Thoracic aorta (tissue), 2 donors: ENCODE data around the gene CD200. TPM values are rescaled to one million over a fixed set of nuclear protein-coding genes. Genes with fewer than 3 reads are reported as not detected.

Source experiments
- ATAC-seq: fragments of 150-250 bp; one replicate; pipeline ENCODE4 v1.8.0; 2017; ENCODE audit warnings: low read depth; ENCODE audit not compliant: insufficient number of reproducible peaks, low FRiP score
- DNase-seq: peaks from one replicate; pipeline ENCODE4 v3.0.0-alpha.2; 2020; ENCODE audit warnings: low spot score
- H3K27ac ChIP-seq, 2 donors: fragments of 200-600 bp; sonication (generic); 1 replicate in 1 of 2; 2 replicates in 1 of 2; pipeline ENCODE4 v1.5.1; 2016; ENCODE audit warnings: mild to moderate bottlenecking in 2 of 2, moderate library complexity in 2 of 2
- H3K27me3 ChIP-seq: fragments of 200-600 bp; sonication (generic); replicated peaks from 2 replicates; pipeline ENCODE4 v1.6.0; 2016; ENCODE audit warnings: mild to moderate bottlenecking; ENCODE audit not compliant: insufficient read depth
- H3K36me3 ChIP-seq: fragments of 200-600 bp; sonication (generic); one replicate; pipeline ENCODE4 v1.5.1; 2016
- H3K4me1 ChIP-seq, 2 donors: fragments of 200-600 bp; sonication (generic); 1 replicate in 1 of 2; 2 replicates in 1 of 2; pipeline versions ENCODE4 v1.5.1 to v1.6.0; 2016; ENCODE audit warnings: low read depth in 2 of 2, mild to moderate bottlenecking in 1 of 2; ENCODE audit not compliant: control insufficient read depth in 1 of 2
- H3K4me3 ChIP-seq: fragments of 200-600 bp; sonication (generic); 2 replicates; pipeline ENCODE4 v1.5.1; 2016; ENCODE audit warnings: mild to moderate bottlenecking
- H3K9me3 ChIP-seq: fragments of 200-600 bp; sonication (generic); 2 replicates; pipeline ENCODE4 v1.5.1; 2016
- total RNA-seq, 2 donors: library from RNA; depleted of rRNA; stranded (reverse); fragments of >200 nt; gene quantifications; one replicate each; pipeline versions ENCODE4 v1.1.0 to v1.2.3, GENCODE V29; 2016
- TF ChIP-seq, protein P1 (sequence below): fragments of 200-600 bp; sonication (generic); IDR thresholded peaks from one replicate; pipeline ENCODE4 v1.5.1; 2019; ENCODE audit warnings: antibody characterized with exemption

The CD200 gene
- total RNA-seq, 2 donors from 2014 or later, result 22.5 to 42.2 TPM

DNA sequence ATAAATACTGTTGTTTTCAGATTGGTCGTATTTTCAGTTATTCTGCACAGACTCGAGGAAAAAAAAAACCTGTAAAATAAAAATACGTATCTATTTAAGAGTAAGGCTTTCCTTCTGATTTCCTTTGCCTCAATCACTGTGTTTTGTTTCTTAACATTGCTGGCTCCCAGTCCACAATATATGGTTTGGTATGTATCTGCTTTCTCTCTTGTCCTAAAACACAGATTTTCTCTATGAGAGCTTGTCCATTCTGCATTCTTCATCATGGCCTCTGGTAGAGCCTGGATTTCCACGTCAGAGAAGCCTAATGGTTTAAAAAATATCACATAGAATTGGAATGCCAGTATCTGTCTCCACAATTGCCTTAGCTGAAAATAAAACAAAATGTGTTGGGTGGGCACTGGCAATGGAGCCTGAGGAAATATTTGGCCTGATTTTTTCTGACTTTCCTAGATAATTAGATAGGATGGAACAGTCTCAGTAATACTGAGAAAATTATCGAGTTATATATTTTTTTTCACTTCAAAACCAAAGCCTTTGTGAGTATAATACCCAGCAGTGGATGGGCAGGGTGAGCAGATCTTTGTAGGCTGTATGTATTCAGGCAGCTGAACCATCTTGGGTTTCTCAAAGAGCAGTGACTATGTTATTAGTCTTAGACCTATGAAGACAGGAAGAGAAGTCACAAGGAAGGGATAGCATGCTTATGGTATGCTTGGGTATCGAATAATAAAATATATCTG lies 1.9 kb downstream of the CD200 start:
- Histone ChIP-seq H3K27me3 (no peaks in the 10 kb centered on the region), H3K36me3 (no peaks in the 10 kb centered on the region), H3K27ac (peak overlapping the region; percentile 84 to 93), H3K4me1 (peaks cover 14 to 52% of the 10 kb centered on the region in 2 donors), H3K9me3 (no peaks in the 10 kb centered on the region), H3K4me3 (peak overlapping the region; percentile 86)
- no peak for DNase-seq
- ATAC-seq, result no peak
- TF ChIP-seq, protein P1, sequence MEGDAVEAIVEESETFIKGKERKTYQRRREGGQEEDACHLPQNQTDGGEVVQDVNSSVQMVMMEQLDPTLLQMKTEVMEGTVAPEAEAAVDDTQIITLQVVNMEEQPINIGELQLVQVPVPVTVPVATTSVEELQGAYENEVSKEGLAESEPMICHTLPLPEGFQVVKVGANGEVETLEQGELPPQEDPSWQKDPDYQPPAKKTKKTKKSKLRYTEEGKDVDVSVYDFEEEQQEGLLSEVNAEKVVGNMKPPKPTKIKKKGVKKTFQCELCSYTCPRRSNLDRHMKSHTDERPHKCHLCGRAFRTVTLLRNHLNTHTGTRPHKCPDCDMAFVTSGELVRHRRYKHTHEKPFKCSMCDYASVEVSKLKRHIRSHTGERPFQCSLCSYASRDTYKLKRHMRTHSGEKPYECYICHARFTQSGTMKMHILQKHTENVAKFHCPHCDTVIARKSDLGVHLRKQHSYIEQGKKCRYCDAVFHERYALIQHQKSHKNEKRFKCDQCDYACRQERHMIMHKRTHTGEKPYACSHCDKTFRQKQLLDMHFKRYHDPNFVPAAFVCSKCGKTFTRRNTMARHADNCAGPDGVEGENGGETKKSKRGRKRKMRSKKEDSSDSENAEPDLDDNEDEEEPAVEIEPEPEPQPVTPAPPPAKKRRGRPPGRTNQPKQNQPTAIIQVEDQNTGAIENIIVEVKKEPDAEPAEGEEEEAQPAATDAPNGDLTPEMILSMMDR, result no peak

DNA sequence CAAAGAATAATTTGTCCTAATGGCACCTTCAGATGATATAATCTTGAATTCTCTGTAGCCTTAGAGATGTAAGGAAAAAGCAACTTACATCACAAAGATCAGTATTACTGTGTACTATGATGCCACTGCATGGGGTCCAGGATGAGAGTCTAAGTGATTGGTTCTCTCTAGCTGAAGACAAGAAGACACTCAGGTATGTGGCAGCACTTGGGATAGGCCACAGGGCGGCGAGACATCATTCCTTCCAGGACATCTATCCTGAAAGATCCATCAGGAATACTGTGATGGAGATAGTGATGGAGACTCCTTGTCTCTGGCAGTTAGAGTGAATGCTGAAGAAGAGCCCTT lies 2.5 kb downstream of the CD200 start:
- peaks cover 17 to 57% of the 10 kb centered on the region in 2 donors for H3K4me1 ChIP-seq
- H3K27me3 ChIP-seq, result no peaks in the 10 kb centered on the region
- ATAC-seq (no peak), DNase-seq (no peak)
- H3K4me3 ChIP-seq, result peak overlapping the region; percentile 86
- TF ChIP-seq, protein P1, result no peak
- peak overlapping the region; percentile 84 to 93 for H3K27ac ChIP-seq
- H3K9me3 ChIP-seq, result no peaks in the 10 kb centered on the region
- no peaks in the 10 kb centered on the region for H3K36me3 ChIP-seq

DNA sequence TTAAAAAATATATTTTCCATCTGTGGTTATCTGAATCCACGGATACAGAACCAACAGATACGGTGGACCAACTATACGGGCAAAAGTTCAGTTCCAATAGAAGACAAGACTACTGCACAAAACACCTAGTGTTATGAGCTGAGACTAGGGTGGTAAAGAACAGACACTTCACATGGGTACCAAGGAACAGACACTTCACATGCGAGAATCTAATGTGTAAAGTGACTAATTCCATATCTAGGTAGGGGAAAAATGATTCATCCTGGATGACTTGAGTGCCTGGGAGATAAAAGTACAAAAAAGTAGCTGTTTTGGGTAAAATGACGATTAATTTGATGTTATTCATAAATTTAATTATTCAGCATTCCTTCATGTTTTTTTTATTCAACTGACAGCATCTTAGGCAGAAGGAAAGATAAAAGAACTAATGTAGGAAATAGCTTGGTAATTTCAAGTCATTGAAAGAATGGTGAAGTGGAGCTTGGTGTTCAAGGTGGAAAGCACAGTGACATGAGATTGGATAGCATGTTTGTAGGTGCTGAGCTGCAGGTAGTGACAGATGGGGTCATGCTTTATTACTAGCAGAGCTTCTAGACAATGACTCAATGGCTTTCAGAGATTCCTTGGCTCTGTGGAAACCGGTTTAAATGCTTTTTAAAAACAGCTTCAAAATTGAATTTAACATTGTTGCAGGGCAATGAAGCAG lies 5.2 kb downstream of the CD200 start:
- DNase-seq (no peak), ATAC-seq (peak; percentile 29)
- Histone ChIP-seq H3K36me3 (no peaks in the 10 kb centered on the region), H3K9me3 (no peaks in the 10 kb centered on the region), H3K4me3 (no peak overlapping the region), H3K27me3 (no peaks in the 10 kb centered on the region), H3K27ac (peak overlapping the region; percentile 4 to 19), H3K4me1 (peaks cover 25 to 66% of the 10 kb centered on the region in 2 donors)
- TF ChIP-seq, protein P1, result no peak

DNA sequence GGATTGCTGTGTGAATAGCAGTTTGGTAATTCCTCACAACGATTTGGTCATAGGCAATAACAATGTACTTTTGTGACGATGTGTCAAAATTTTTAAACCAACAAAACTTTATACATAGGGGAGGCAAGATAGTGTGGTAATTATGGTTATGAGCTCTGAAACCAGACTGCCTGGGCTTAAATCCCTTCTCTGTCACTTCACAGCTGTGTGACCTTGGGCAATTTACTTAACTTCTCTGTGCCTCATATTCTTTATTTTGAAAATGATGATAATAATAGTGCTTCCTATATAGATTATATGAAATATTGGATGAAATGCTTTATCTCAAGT lies 5.7 kb downstream of the CD200 start:
- Histone ChIP-seq H3K36me3 (no peaks in the 10 kb centered on the region), H3K4me3 (no peak overlapping the region), H3K9me3 (no peaks in the 10 kb centered on the region), H3K27me3 (no peaks in the 10 kb centered on the region), H3K4me1 (peaks cover 25 to 66% of the 10 kb centered on the region in 2 donors), H3K27ac (peak overlapping the region in 1 of 2 donors; percentile 19)
- DNase-seq, result no peak
- ATAC-seq, result no peak
- TF ChIP-seq, protein P1, result no peak

DNA sequence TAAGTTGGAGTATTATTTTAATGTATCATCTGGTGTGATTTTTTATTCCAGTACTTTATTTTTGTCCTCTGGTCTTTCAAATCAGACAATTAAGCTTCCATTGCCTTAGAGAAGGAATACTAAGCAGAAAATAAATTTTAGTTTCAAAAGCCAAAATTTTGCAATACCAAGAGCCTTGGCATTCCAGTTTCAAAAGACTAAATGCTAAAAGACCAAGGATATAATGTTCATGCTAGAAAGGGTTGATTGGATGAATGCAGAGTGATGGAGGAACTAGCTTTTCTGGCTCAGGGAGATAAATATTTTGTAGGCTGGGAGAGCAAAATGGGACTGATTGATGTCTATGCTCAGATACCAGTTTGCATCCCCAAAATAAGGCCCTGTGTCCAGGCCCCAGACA lies 6.2 kb downstream of the CD200 start:
- TF ChIP-seq, protein P1, result no peak
- Histone ChIP-seq H3K27me3 (no peaks in the 10 kb centered on the region), H3K4me1 (peaks cover 25 to 66% of the 10 kb centered on the region in 2 donors), H3K9me3 (no peaks in the 10 kb centered on the region), H3K4me3 (no peak overlapping the region), H3K27ac (peak overlapping the region in 1 of 2 donors; percentile 19), H3K36me3 (no peaks in the 10 kb centered on the region)
- ATAC-seq (no peak), DNase-seq (no peak)
